ENCODE results near the gene C2CD4C.
"Not testable (repeated sequence)": the region's sequence is repeated elsewhere in the genome, so short reads cannot be mapped to it uniquely, and the experiment has no call there.

The C2CD4C gene

DNA sequence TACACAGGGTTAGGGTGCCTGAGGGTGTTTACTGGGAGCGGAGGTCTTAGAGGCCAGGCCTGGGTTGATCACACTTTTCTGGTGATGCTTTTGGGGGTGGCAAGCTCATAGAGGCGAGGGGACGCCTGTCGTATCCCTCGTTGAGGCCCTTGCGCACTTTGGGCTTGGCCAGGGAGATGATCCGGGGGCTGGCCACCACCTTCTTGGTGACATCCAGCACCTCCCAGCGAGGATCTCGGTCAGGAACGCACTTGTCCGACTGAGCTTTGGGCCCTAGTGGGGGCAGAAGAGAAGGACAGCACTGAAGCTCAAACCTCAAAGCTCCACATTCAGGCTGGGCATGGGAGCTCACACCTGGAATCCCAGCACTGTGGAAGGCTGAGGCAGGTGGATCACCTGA is 46.8 kb downstream of the C2CD4C start:
- no peak for FAIRE-seq

DNA sequence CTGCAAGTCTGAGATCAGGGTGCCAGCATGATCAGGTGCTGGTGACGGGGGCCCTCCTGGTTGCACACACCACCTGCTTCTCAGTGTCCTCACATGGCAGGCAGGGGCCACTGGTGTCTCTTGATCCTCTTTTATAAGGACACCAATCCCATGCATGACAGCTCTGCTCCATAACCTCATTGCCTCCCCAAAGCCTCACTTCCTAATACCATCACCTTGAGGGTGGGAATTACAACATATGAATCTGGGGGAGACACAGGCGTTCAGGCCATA is 49.4 kb downstream of the C2CD4C start:
- no peak for FAIRE-seq

DNA sequence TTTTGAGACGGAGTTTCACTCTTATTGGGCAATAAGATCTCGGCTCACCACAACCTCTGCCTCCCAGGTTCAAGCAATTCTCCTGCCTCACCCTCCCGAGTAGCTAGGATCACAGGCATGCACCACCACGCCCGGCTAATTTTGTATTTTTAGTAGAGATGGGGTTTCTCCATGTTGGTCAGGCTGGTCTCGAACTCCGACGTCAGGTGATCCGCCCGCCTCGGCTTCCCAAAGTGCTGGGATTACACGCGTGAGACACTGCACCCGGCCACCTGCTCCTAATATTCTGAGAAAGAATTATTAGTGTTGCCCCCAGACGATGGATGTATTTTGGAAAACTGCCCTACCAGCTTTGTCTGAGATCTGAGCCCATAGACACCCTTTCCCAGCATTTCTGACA is 53.4 kb downstream of the C2CD4C start:
- FAIRE-seq = not testable (repeated sequence)
